Measurements from ENCODE around the gene TUBB2A. TPM values are rescaled to one million over a fixed set of nuclear protein-coding genes. Genes with fewer than 3 reads are reported as not detected.

The TUBB2A gene
- total RNA-seq, 4 donors from 2014 or later, result 90.1 to 181 (median 146) TPM

GRCh38 chr6:3122823-3123182 lies 34.5 kb downstream of the TUBB2A start:
- no peak overlapping the region for H3K27ac ChIP-seq (replicated peaks in 1 of 4)
- H3K4me1 ChIP-seq, result peaks cover 8 to 12% (median 12%) of the 10 kb centered on the region in 4 donors
- no peaks in the 10 kb centered on the region for H3K27me3 ChIP-seq
- intact Hi-C loops (cut with DNase I), result no loop called here
- peaks cover 0 to under 1% (median 0%) of the 10 kb centered on the region in 4 donors for H3K36me3 ChIP-seq
- no peak for DNase-seq (ENCODE audit: extremely low spot score)
- no peak for TF ChIP-seq POLR2AphosphoS5 (IDR thresholded peaks at IDR 0.05)
- no peaks in the 10 kb centered on the region for H3K9me3 ChIP-seq
- WGBS, result 94% methylated on average over 5 of the region's 9 CpGs
- no peak overlapping the region for H3K4me3 ChIP-seq

GRCh38 chr6:3120765-3121089 lies 36.6 kb downstream of the TUBB2A start:
- Histone ChIP-seq H3K27me3 (no peaks in the 10 kb centered on the region), H3K27ac (replicated peaks in 1 of 4) (no peak overlapping the region), H3K9me3 (no peaks in the 10 kb centered on the region), H3K4me3 (no peak overlapping the region), H3K4me1 (peaks cover 6 to 16% (median 16%) of the 10 kb centered on the region in 4 donors), H3K36me3 (no peaks in the 10 kb centered on the region)
- WGBS, result 94% methylated on average over 5 of the region's 5 CpGs
- no peak for DNase-seq (ENCODE audit: extremely low spot score)
- intact Hi-C loops (cut with DNase I), result no loop called here
- TF ChIP-seq EP300 (IDR thresholded peaks at IDR 0.05) (no peak), CTCF (IDR thresholded peaks at IDR 0.05) (no peak), POLR2A (IDR thresholded peaks at IDR 0.05; ENCODE audit: low read depth) (no peak), POLR2AphosphoS5 (IDR thresholded peaks at IDR 0.05) (no peak)

- no peak for TF ChIP-seq POLR2AphosphoS5 (IDR thresholded peaks at IDR 0.05)
- TF ChIP-seq CTCF (IDR thresholded peaks at IDR 0.05), result no peak
- TF ChIP-seq POLR2A (IDR thresholded peaks at IDR 0.05; ENCODE audit: low read depth), result no peak
- no peak for TF ChIP-seq EP300 (IDR thresholded peaks at IDR 0.05)
- peak overlapping the region; percentile 87 to 94 (median 88) for H3K27ac ChIP-seq (replicated peaks in 1 of 4)
- intact Hi-C loops (cut with DNase I), result no loop called here
- H3K4me1 ChIP-seq, result peaks cover 6 to 16% (median 16%) of the 10 kb centered on the region in 4 donors
- DNase-seq (ENCODE audit: extremely low spot score), result no peak
- H3K36me3 ChIP-seq, result peaks cover 4 to 14% (median 13%) of the 10 kb centered on the region in 4 donors
- H3K9me3 ChIP-seq, result no peaks in the 10 kb centered on the region
- H3K4me3 ChIP-seq, result peak overlapping the region; percentile 78 to 97 (median 92)
- 31% methylated on average over 14 of the region's 19 CpGs for WGBS
- no peaks in the 10 kb centered on the region for H3K27me3 ChIP-seq
Observed at GRCh38 chr6:3119040-3119723, 38.2 kb downstream of the TUBB2A start.

- no peaks in the 10 kb centered on the region for H3K9me3 ChIP-seq
- peaks cover 6 to 16% (median 16%) of the 10 kb centered on the region in 4 donors for H3K4me1 ChIP-seq
- peak within 1 kb of the TSS; percentile 78 to 97 (median 92) for H3K4me3 ChIP-seq
- no peaks in the 10 kb centered on the region for H3K27me3 ChIP-seq
- H3K27ac ChIP-seq (replicated peaks in 1 of 4), result peak within 1 kb of the TSS; percentile 87 to 94 (median 88)
- peak; percentile 99 for DNase-seq (ENCODE audit: extremely low spot score)
- intact Hi-C loops (cut with DNase I), result loop anchor here (1.0 kb wide), 1 partner anchor 119 kb away; the partner anchor contains the start of gene NQO2
- no peak for TF ChIP-seq POLR2A (IDR thresholded peaks at IDR 0.05; ENCODE audit: low read depth)
- TF ChIP-seq POLR2AphosphoS5 (IDR thresholded peaks at IDR 0.05), result peak; percentile 82 to 90
- H3K36me3 ChIP-seq, result peaks cover 11 to 21% (median 19%) of the 10 kb centered on the region in 4 donors
- 0% methylated on average over 2 of the region's 89 CpGs for WGBS
Observed at GRCh38 chr6:3118353-3119039, 38.8 kb downstream of the TUBB2A start, which contains the start of gene BPHL. Gene BPHL, plus strand, starts transcription at chr6:3118711. Its CDS starts 30 bp downstream, at chr6:3118741.

- no peaks in the 10 kb centered on the region for H3K27me3 ChIP-seq
- 19% methylated on average over 7 of the region's 8 CpGs for WGBS
- peaks cover 6 to 16% (median 16%) of the 10 kb centered on the region in 4 donors for H3K4me1 ChIP-seq
- TF ChIP-seq POLR2A (IDR thresholded peaks at IDR 0.05; ENCODE audit: low read depth) (no peak), EP300 (IDR thresholded peaks at IDR 0.05) (no peak), CTCF (IDR thresholded peaks at IDR 0.05) (no peak), POLR2AphosphoS5 (IDR thresholded peaks at IDR 0.05) (no peak)
- no peaks in the 10 kb centered on the region for H3K9me3 ChIP-seq
- H3K4me3 ChIP-seq, result peak overlapping the region; percentile 78 to 97 (median 92)
- intact Hi-C loops (cut with DNase I), result loop anchor here (1.0 kb wide), 1 partner anchor 119 kb away; the partner anchor contains the start of gene NQO2
- DNase-seq (ENCODE audit: extremely low spot score), result no peak
- peak overlapping the region; percentile 87 to 94 (median 88) for H3K27ac ChIP-seq (replicated peaks in 1 of 4)
- peaks cover 17 to 27% (median 25%) of the 10 kb centered on the region in 4 donors for H3K36me3 ChIP-seq
Observed at GRCh38 chr6:3117912-3118352, 39.4 kb downstream of the TUBB2A start.
